SK-N-SH (cell line): ENCODE results near the gene ARHGEF3. TPM values are rescaled to one million over a fixed set of nuclear protein-coding genes. Genes with fewer than 3 reads are reported as not detected.

Experiments used
- CTCF ChIA-PET: fragments of 300-600, 350-600 bp; formaldehyde crosslinking; extraction: SDS; loops from one replicate; lab custom pipeline; 2021; lab: Yijun Ruan, JAX
- POLR2A ChIA-PET: fragments of 350-600 bp; sonication (Branson Sonifier 250); formaldehyde crosslinking; extraction: SDS; loops from one replicate; lab custom pipeline; 2020; ENCODE audit warnings: antibody characterized with exemption, inconsistent platforms; lab: Yijun Ruan, JAX
- DNase-seq: peaks from one replicate; pipeline ENCODE4 v3.0.0; 2012
- H2AFZ ChIP-seq: fragments of 200-600 bp; sonication (generic); 2 replicates; pipeline ENCODE4 v1.8.1; 2016; ENCODE audit warnings: antibody characterized with exemption, mild to moderate bottlenecking, low read depth
- H3F3A ChIP-seq: fragments of 200-600 bp; sonication (generic); replicated peaks from 2 replicates; pipeline ENCODE3; 2016; ENCODE audit warnings: antibody characterized with exemption, mild to moderate bottlenecking; ENCODE audit not compliant: insufficient read depth
- H3K27ac ChIP-seq, 2 experiments: fragments of 200-500 bp in 1 of 2; fragments of 200-600 bp in 1 of 2; sonication (Bioruptor generic) in 1 of 2; sonication (generic), shearing (Covaris generic) in 1 of 2; 2 replicates each; pipeline versions ENCODE4 v1.5.1 to v1.6.1; 2014 to 2016; ENCODE audit warnings: low read depth in 2 of 2, inconsistent platforms in 1 of 2, low read length in 1 of 2, mild to moderate bottlenecking in 1 of 2, mixed read lengths in 1 of 2
- H3K27me3 ChIP-seq: fragments of 200-600 bp; sonication (generic), shearing (Covaris generic); 2 replicates; pipeline ENCODE4 v1.6.1; 2016; ENCODE audit warnings: mixed run types; ENCODE audit not compliant: insufficient read depth
- H3K36me3 ChIP-seq, 2 experiments: fragments of 200-500 bp in 1 of 2; fragments of 200-600 bp in 1 of 2; sonication (Bioruptor generic) in 1 of 2; sonication (generic) in 1 of 2; replicated peaks in 1 of 2; 2 replicates each; pipeline versions ENCODE3 to v1.5.1; 2014 to 2016; ENCODE audit warnings: low read length in 1 of 2, mild to moderate bottlenecking in 1 of 2; ENCODE audit not compliant: insufficient read depth in 2 of 2, control insufficient read depth in 1 of 2
- H3K4me1 ChIP-seq, 2 experiments: fragments of 200-500 bp in 1 of 2; fragments of 200-600 bp in 1 of 2; sonication (Bioruptor generic) in 1 of 2; sonication (generic), shearing (Covaris generic) in 1 of 2; 2 replicates each; pipeline versions ENCODE4 v1.5.1 to v1.6.1; 2014 to 2016; ENCODE audit warnings: low read depth in 1 of 2, low read length in 1 of 2, mixed run types in 1 of 2; ENCODE audit not compliant: insufficient read depth in 2 of 2, control insufficient read depth in 1 of 2
- H3K4me2 ChIP-seq: fragments of 200-600 bp; sonication (generic), shearing (Covaris generic); 2 replicates; pipeline ENCODE4 v1.6.1; 2017; ENCODE audit warnings: mixed run types
- H3K4me3 ChIP-seq, 2 experiments: fragments of 200-500 bp in 1 of 2; fragments of 200-600 bp in 1 of 2; sonication (Bioruptor generic) in 1 of 2; sonication (generic), shearing (Covaris generic) in 1 of 2; 2 replicates each; pipeline versions ENCODE4 v1.5.1 to v1.8.1; 2014 to 2016; ENCODE audit warnings: low read depth in 2 of 2, inconsistent platforms in 1 of 2, low read length in 1 of 2, mild to moderate bottlenecking in 1 of 2, mixed read lengths in 1 of 2, moderate library complexity in 1 of 2
- H3K79me2 ChIP-seq: fragments of 200-600 bp; sonication (generic); 2 replicates; pipeline ENCODE4 v1.8.1; 2017; ENCODE audit warnings: mild to moderate bottlenecking; ENCODE audit not compliant: insufficient read depth
- H3K9ac ChIP-seq: fragments of 200-600 bp; sonication (generic); 2 replicates; pipeline ENCODE4 v1.6.1; 2017; ENCODE audit warnings: mixed run types
- H3K9me2 ChIP-seq: fragments of 200-600 bp; sonication (generic); 2 replicates; pipeline ENCODE4 v1.6.1; 2017; ENCODE audit warnings: mixed run types
- H3K9me3 ChIP-seq: fragments of 200-600 bp; sonication (generic); 2 replicates; pipeline ENCODE4 v1.6.1; 2017; ENCODE audit warnings: mixed run types, mild to moderate bottlenecking, moderate library complexity
- H4K20me1 ChIP-seq: fragments of 200-600 bp; sonication (generic); 2 replicates; pipeline ENCODE4 v1.6.1; 2017; ENCODE audit warnings: mild to moderate bottlenecking, mixed run types; ENCODE audit not compliant: insufficient read depth
- EZH2phosphoT487 ChIP-seq: fragments of 200-600 bp; sonication (generic); IDR thresholded peaks from 2 replicates; pipeline ENCODE4 v1.6.1; 2017; ENCODE audit warnings: low read depth, mixed run types, mild to moderate bottlenecking, antibody characterized with exemption, moderate library complexity, borderline replicate concordance
- FOSL2 ChIP-seq: IDR thresholded peaks from 2 replicates; pipeline ENCODE4 v1.4.0; 2012; ENCODE audit warnings: low read depth, mild to moderate bottlenecking, moderate library complexity, borderline replicate concordance
- FOXJ3 ChIP-seq: sonication (generic); formaldehyde crosslinking; IDR thresholded peaks from 2 replicates; pipeline ENCODE4 v1.5.1; 2020; ENCODE audit warnings: mild to moderate bottlenecking, missing genetic modification reagents
- IRF3 ChIP-seq: fragments of 150-350 bp; IDR thresholded peaks from 2 replicates; pipeline ENCODE4 v1.6.1; 2016; ENCODE audit warnings: mild to moderate bottlenecking, low read depth, low read length
- RAD21 ChIP-seq: IDR thresholded peaks from 2 replicates; pipeline ENCODE4 v1.6.1; 2012; ENCODE audit warnings: mild to moderate bottlenecking, low read length
- SIN3A ChIP-seq: IDR thresholded peaks from 2 replicates; pipeline ENCODE4 v1.6.1; 2012; ENCODE audit warnings: low read depth, mild to moderate bottlenecking, low read length, moderate library complexity, borderline replicate concordance
- TAF1 ChIP-seq: IDR thresholded peaks from 2 replicates; pipeline ENCODE4 v1.6.1; 2012; ENCODE audit warnings: low read depth, mild to moderate bottlenecking, low read length, moderate library complexity, borderline replicate concordance
- TCF12 ChIP-seq: IDR thresholded peaks from 2 replicates; pipeline ENCODE4 v1.4.0; 2012
- WGBS: methylation state at CpG from one replicate; pipeline ENCODE4 v1.1.6; 2017; ENCODE audit warnings: low lambda C conversion rate; 5-methylcytosine and 5-hydroxymethylcytosine counted together
- polyA plus RNA-seq, 3 experiments: library from polyadenylated mRNA; depleted of rRNA; stranded (reverse); fragments of >200 nt; gene quantifications; 2 replicates each; pipeline ENCODE4 v1.2.3, GENCODE V29; 2012
- TF ChIP-seq, protein P1 (sequence below): IDR thresholded peaks from 2 replicates; pipeline ENCODE4 v1.6.1; 2012; ENCODE audit warnings: mild to moderate bottlenecking, low read depth, low read length, moderate library complexity
- TF ChIP-seq, protein P2 (sequence below): fragments of 200-600 bp; sonication (generic); IDR thresholded peaks from 2 replicates; pipeline ENCODE4 v1.6.1; 2017; ENCODE audit warnings: antibody characterized with exemption, mild to moderate bottlenecking, moderate library complexity

Gene ARHGEF3
- polyA plus RNA-seq, 1 of the 3 experiments (the other 2 are of a cell fraction): 5.9 TPM

DNA sequence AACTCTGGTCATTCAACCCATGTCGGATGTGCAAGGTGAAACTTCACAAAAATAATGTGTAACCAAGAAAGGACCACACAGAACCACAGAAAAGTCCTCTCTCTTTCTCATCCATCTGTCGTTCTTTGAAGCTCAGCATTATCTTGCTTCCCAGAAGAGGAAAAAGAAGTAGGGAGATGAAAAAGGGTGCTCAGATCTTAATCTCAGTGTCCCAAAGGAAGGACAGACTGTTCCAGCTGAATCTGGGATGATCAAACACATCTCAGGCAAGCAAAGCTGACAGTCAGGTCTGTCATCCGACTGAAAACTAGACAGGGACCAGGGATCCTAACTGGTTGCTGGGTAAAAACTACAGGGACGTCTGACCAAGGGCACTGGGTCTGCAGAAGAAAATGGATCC, 16.2 kb downstream of the ARHGEF3 start:
- no peaks in the 10 kb centered on the region for H3F3A ChIP-seq
- TF ChIP-seq, protein P1, sequence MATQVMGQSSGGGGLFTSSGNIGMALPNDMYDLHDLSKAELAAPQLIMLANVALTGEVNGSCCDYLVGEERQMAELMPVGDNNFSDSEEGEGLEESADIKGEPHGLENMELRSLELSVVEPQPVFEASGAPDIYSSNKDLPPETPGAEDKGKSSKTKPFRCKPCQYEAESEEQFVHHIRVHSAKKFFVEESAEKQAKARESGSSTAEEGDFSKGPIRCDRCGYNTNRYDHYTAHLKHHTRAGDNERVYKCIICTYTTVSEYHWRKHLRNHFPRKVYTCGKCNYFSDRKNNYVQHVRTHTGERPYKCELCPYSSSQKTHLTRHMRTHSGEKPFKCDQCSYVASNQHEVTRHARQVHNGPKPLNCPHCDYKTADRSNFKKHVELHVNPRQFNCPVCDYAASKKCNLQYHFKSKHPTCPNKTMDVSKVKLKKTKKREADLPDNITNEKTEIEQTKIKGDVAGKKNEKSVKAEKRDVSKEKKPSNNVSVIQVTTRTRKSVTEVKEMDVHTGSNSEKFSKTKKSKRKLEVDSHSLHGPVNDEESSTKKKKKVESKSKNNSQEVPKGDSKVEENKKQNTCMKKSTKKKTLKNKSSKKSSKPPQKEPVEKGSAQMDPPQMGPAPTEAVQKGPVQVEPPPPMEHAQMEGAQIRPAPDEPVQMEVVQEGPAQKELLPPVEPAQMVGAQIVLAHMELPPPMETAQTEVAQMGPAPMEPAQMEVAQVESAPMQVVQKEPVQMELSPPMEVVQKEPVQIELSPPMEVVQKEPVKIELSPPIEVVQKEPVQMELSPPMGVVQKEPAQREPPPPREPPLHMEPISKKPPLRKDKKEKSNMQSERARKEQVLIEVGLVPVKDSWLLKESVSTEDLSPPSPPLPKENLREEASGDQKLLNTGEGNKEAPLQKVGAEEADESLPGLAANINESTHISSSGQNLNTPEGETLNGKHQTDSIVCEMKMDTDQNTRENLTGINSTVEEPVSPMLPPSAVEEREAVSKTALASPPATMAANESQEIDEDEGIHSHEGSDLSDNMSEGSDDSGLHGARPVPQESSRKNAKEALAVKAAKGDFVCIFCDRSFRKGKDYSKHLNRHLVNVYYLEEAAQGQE: no peak
- no peak for TF ChIP-seq IRF3
- TF ChIP-seq TCF12: no peak
- no peak for TF ChIP-seq EZH2phosphoT487
- TF ChIP-seq RAD21: no peak
- TF ChIP-seq FOSL2: no peak
- TF ChIP-seq, protein P2, sequence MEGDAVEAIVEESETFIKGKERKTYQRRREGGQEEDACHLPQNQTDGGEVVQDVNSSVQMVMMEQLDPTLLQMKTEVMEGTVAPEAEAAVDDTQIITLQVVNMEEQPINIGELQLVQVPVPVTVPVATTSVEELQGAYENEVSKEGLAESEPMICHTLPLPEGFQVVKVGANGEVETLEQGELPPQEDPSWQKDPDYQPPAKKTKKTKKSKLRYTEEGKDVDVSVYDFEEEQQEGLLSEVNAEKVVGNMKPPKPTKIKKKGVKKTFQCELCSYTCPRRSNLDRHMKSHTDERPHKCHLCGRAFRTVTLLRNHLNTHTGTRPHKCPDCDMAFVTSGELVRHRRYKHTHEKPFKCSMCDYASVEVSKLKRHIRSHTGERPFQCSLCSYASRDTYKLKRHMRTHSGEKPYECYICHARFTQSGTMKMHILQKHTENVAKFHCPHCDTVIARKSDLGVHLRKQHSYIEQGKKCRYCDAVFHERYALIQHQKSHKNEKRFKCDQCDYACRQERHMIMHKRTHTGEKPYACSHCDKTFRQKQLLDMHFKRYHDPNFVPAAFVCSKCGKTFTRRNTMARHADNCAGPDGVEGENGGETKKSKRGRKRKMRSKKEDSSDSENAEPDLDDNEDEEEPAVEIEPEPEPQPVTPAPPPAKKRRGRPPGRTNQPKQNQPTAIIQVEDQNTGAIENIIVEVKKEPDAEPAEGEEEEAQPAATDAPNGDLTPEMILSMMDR: no peak
- no peak for TF ChIP-seq TAF1
- TF ChIP-seq FOXJ3 (CRISPR knock-in tag): no peak
- TF ChIP-seq SIN3A: no peak
- H4K20me1 ChIP-seq: no peaks in the 10 kb centered on the region
- H3K27ac ChIP-seq: peak overlapping the region in 1 of 2 experiments; percentile 34; a peak in 2 of 4 replicates
- no peaks in the 10 kb centered on the region for H3K9me2 ChIP-seq
- CTCF ChIA-PET: interaction anchor here (1.1 kb wide), 1 partner anchor 14 kb away, joined by 6 read pairs; no protein-coding TSS in a partner anchor
- no peaks in the 10 kb centered on the region for H3K27me3 ChIP-seq
- H3K4me3 ChIP-seq: no peak overlapping the region
- peaks cover 7 to 26% of the 10 kb centered on the region in 2 experiments for H3K4me1 ChIP-seq
- no peak overlapping the region for H3K4me2 ChIP-seq
- no peaks in the 10 kb centered on the region for H3K79me2 ChIP-seq
- 95% methylated on average over 4 of the region's 4 CpGs for WGBS
- no peak overlapping the region for H3K9ac ChIP-seq
- POLR2A ChIA-PET: no interaction called here
- H2AFZ ChIP-seq: no peak overlapping the region
- DNase-seq: no peak
- no peaks in the 10 kb centered on the region for H3K36me3 ChIP-seq
- no peaks in the 10 kb centered on the region for H3K9me3 ChIP-seq
